ENCODE results near the gene ZNF519.

The ZNF519 gene

DNA sequence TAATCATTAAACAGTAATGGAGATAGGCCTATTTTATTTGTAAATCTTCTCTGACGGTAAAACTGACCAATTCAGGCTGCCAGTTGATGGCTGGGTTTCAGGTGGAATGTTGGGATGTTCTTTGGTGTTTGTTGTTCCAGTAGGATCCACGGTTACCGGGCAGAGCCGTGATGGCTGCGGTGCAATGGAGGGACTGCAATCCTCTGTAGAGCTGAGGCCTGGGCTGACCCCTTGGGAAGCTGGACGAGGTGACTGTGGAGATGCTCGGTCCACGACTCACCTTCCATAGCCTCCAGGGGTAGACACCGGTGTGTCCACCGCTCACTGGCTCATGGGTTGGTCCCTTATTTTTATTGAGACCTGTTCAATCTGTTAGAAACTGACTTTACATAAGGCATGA is 42.5 kb downstream of the ZNF519 start:
- H3K27me3 ChIP-seq (replicated peaks; ENCODE audit: insufficient read depth, low read length): no peaks in the 10 kb centered on the region
- H3K4me3 ChIP-seq (ENCODE audit: low read length): no peak overlapping the region
- TF ChIP-seq EZH2 (optimal IDR thresholded peaks at IDR 0.05; ENCODE audit: low read depth, low read length): no peak
- TF ChIP-seq, protein P1, sequence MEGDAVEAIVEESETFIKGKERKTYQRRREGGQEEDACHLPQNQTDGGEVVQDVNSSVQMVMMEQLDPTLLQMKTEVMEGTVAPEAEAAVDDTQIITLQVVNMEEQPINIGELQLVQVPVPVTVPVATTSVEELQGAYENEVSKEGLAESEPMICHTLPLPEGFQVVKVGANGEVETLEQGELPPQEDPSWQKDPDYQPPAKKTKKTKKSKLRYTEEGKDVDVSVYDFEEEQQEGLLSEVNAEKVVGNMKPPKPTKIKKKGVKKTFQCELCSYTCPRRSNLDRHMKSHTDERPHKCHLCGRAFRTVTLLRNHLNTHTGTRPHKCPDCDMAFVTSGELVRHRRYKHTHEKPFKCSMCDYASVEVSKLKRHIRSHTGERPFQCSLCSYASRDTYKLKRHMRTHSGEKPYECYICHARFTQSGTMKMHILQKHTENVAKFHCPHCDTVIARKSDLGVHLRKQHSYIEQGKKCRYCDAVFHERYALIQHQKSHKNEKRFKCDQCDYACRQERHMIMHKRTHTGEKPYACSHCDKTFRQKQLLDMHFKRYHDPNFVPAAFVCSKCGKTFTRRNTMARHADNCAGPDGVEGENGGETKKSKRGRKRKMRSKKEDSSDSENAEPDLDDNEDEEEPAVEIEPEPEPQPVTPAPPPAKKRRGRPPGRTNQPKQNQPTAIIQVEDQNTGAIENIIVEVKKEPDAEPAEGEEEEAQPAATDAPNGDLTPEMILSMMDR (IDR thresholded peaks at IDR 0.05; ENCODE audit: low read length): no peak
- H3F3A ChIP-seq (ENCODE audit: insufficient read depth, low read length): no peaks in the 10 kb centered on the region
- H3K9me3 ChIP-seq (replicated peaks; ENCODE audit: insufficient read depth, low read length): no peaks in the 10 kb centered on the region
- no peaks in the 10 kb centered on the region for H3K9me2 ChIP-seq (replicated peaks; ENCODE audit: insufficient read depth, low read length)
- no peak overlapping the region for H3K27ac ChIP-seq (ENCODE audit: low read length)
- no peaks in the 10 kb centered on the region for H3K36me3 ChIP-seq (replicated peaks; ENCODE audit: insufficient read depth, low read length)
- no peaks in the 10 kb centered on the region for H3K4me1 ChIP-seq (ENCODE audit: low read length)
- H4K20me1 ChIP-seq (ENCODE audit: insufficient read depth, low read length): no peaks in the 10 kb centered on the region
- DNase-seq: no peak
- no peak overlapping the region for H2AFZ ChIP-seq (ENCODE audit: low read length)
- no peaks in the 10 kb centered on the region for H3K79me2 ChIP-seq (ENCODE audit: low read length)
- no peak overlapping the region for H3K9ac ChIP-seq (ENCODE audit: low read length)
- H3K4me2 ChIP-seq (ENCODE audit: low read depth, low read length): no peak overlapping the region

DNA sequence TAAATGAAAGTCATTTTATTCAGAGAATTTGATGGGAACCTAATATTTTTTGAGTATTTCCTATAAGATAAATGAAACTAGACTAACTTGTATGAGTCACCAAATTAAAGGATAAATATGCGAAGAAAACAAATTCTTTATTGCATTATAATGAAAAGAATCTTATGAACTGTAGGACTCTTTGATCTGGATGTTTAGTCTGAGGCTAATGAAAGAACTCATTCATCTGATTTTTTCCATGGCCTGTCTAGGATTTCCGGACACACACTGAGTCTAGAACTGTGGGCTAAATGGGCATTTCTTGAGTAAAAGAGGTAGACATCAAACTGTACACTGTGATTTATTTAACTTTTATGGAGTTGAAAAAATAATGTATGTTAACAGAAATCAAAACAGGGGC is 43.0 kb downstream of the ZNF519 start:
- Histone ChIP-seq H3K4me1 (ENCODE audit: low read length) (no peaks in the 10 kb centered on the region), H3K9me3 (replicated peaks; ENCODE audit: insufficient read depth, low read length) (no peaks in the 10 kb centered on the region), H3K27ac (ENCODE audit: low read length) (no peak overlapping the region), H2AFZ (ENCODE audit: low read length) (no peak overlapping the region), H3F3A (ENCODE audit: insufficient read depth, low read length) (no peaks in the 10 kb centered on the region), H4K20me1 (ENCODE audit: insufficient read depth, low read length) (no peaks in the 10 kb centered on the region), H3K4me3 (ENCODE audit: low read length) (no peak overlapping the region), H3K9ac (ENCODE audit: low read length) (no peak overlapping the region), H3K27me3 (replicated peaks; ENCODE audit: insufficient read depth, low read length) (no peaks in the 10 kb centered on the region), H3K4me2 (ENCODE audit: low read depth, low read length) (no peak overlapping the region), H3K36me3 (replicated peaks; ENCODE audit: insufficient read depth, low read length) (no peaks in the 10 kb centered on the region), H3K9me2 (replicated peaks; ENCODE audit: insufficient read depth, low read length) (no peaks in the 10 kb centered on the region), H3K79me2 (ENCODE audit: low read length) (no peaks in the 10 kb centered on the region)
- DNase-seq: no peak
- TF ChIP-seq EZH2 (optimal IDR thresholded peaks at IDR 0.05; ENCODE audit: low read depth, low read length) (no peak), EZH2phosphoT487 (IDR thresholded peaks at IDR 0.05; ENCODE audit: low read length) (no peak)
- TF ChIP-seq, protein P1 (IDR thresholded peaks at IDR 0.05; ENCODE audit: low read length): no peak

DNA sequence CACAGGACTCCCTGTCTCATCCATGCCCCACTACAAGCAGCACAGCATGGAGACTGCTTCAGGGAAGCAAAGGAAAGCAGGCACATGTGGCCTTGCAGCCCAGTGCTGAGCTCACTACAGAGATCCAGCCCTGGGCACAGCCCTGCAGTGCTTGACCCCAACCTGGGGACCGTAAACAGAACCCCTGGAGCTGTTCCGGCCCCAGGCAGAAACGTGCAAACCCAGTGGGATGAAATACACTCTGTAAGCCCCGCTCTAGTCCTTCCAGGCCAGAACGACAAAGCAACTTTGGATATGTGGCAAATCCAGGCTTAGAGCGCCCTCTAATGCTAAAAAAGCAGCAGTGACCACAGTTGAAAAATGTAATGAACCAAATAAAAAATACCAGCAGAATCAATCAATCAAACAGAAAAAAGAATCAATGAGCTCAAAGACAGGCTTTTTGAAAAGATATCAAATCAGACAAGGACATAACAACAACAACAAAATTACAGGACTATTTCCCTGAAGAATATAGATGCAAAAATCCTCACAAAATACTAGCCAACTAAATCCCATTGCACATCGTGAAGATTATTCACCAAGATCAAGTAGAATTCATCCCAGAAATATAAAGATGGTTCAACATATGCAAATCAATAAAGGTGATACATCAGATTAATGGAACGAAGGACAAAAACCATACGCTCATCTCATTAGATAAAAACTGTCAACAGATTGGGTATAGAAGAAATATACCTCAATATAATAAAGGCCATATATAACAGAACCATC is 45.6 kb downstream of the ZNF519 start:
- peak; percentile 30 for DNase-seq
- H3K4me2 ChIP-seq (ENCODE audit: low read depth, low read length): no peak overlapping the region

More for the DNA sequence above, 45.6 kb downstream of the ZNF519 start:
- Histone ChIP-seq H3K79me2 (ENCODE audit: low read length) (no peaks in the 10 kb centered on the region), H3F3A (ENCODE audit: insufficient read depth, low read length) (no peaks in the 10 kb centered on the region), H3K9ac (ENCODE audit: low read length) (no peak overlapping the region), H3K9me3 (replicated peaks; ENCODE audit: insufficient read depth, low read length) (no peaks in the 10 kb centered on the region), H3K36me3 (replicated peaks; ENCODE audit: insufficient read depth, low read length) (no peaks in the 10 kb centered on the region), H3K9me2 (replicated peaks; ENCODE audit: insufficient read depth, low read length) (no peaks in the 10 kb centered on the region), H3K27ac (ENCODE audit: low read length) (no peak overlapping the region), H2AFZ (ENCODE audit: low read length) (no peak overlapping the region), H3K27me3 (replicated peaks; ENCODE audit: insufficient read depth, low read length) (no peaks in the 10 kb centered on the region), H3K4me3 (ENCODE audit: low read length) (no peak overlapping the region), H4K20me1 (ENCODE audit: insufficient read depth, low read length) (no peaks in the 10 kb centered on the region), H3K4me1 (ENCODE audit: low read length) (no peaks in the 10 kb centered on the region)
- TF ChIP-seq EZH2phosphoT487 (IDR thresholded peaks at IDR 0.05; ENCODE audit: low read length): no peak
- no peak for TF ChIP-seq EZH2 (optimal IDR thresholded peaks at IDR 0.05; ENCODE audit: low read depth, low read length)
- TF ChIP-seq, protein P1 (IDR thresholded peaks at IDR 0.05; ENCODE audit: low read length): peak; percentile 60
